Prostate gland (tissue), 2 donors: Measurements from ENCODE around the gene PKMYT1. TPM values are rescaled to one million over a fixed set of nuclear protein-coding genes. Genes with fewer than 3 reads are reported as not detected.

Experiments
- DNase-seq: peaks from one replicate; pipeline ENCODE4 v3.0.0-alpha.2; 2019; ENCODE audit warnings: low spot score
- H3K27ac ChIP-seq, 2 donors: fragments of 200-600 bp; sonication (generic); 2 replicates each; pipeline ENCODE4 v1.5.1; 2017 to 2019
- H3K27me3 ChIP-seq: fragments of 200-600 bp; sonication (generic); replicated peaks from 2 replicates; pipeline ENCODE4 v1.5.1; 2019; ENCODE audit not compliant: insufficient read depth
- H3K36me3 ChIP-seq, 2 donors: fragments of 200-600 bp; sonication (generic); 1 replicate in 1 of 2; 2 replicates in 1 of 2; pipeline versions ENCODE4 v1.5.1 to v1.8.1; 2017 to 2019
- H3K4me1 ChIP-seq: fragments of 200-600 bp; sonication (generic); replicated peaks from 2 replicates; pipeline ENCODE4 v1.5.1; 2019
- H3K4me3 ChIP-seq, 2 donors: fragments of 200-600 bp; sonication (generic); 2 replicates each; pipeline ENCODE4 v1.5.1; 2017 to 2019
- H3K9me3 ChIP-seq: fragments of 200-600 bp; sonication (generic); 2 replicates; pipeline ENCODE4 v1.5.1; 2017
- CTCF ChIP-seq, 4 experiments: fragments of 200-600 bp in 2 of 4; fragments of 450-650 bp in 2 of 4; sonication (generic) in 2 of 4; IDR thresholded peaks; 1 replicate in 3 of 4; 2 replicates in 1 of 4; pipeline ENCODE4 v1.5.1; 2016 to 2019; ENCODE audit warnings: antibody characterized with exemption in 4 of 4, mild to moderate bottlenecking in 2 of 4, moderate library complexity in 2 of 4
- POLR2A ChIP-seq: fragments of 450-650 bp; IDR thresholded peaks from one replicate; pipeline ENCODE4 v1.6.1; 2016; ENCODE audit warnings: antibody characterized with exemption, mild to moderate bottlenecking
- POLR2AphosphoS5 ChIP-seq: sonication (generic); formaldehyde crosslinking; IDR thresholded peaks from one replicate; pipeline ENCODE4 v1.6.1; 2017; ENCODE audit warnings: antibody characterized with exemption
- WGBS: methylation state at CpG from one replicate; pipeline ENCODE4 v1.1.5; 2018; 5-methylcytosine and 5-hydroxymethylcytosine counted together
- intact Hi-C: fragments of 100-400 bp; cut with DNase I; formaldehyde crosslinking; loops from one replicate; pipeline ENCODE4 v1.14.2; 2022
- total RNA-seq, 2 donors: library from RNA; depleted of rRNA; stranded (reverse); fragments of >200 nt; gene quantifications; one replicate each; pipeline ENCODE4 v1.1.0, GENCODE V29; 2016

The PKMYT1 gene
- total RNA-seq, 2 donors from 2014 or later = 4.1 to 25.5 TPM

GRCh38 chr16:2960183-2961010, 19.8 kb downstream of the PKMYT1 start:
- TF ChIP-seq CTCF (IDR thresholded peaks at IDR 0.05) (no peak), POLR2AphosphoS5 (no peak), POLR2A (no peak)
- 83% methylated on average over 16 of the region's 17 CpGs for WGBS
- Histone ChIP-seq H3K4me3 (no peak overlapping the region), H3K9me3 (no peaks in the 10 kb centered on the region), H3K27ac (no peak overlapping the region), H3K4me1 (peaks cover 18% of the 10 kb centered on the region), H3K27me3 (no peaks in the 10 kb centered on the region), H3K36me3 (no peaks in the 10 kb centered on the region)
- DNase-seq = no peak
- intact Hi-C loops = no loop called here

GRCh38 chr16:2959206-2959605, 21.0 kb downstream of the PKMYT1 start:
- no peak overlapping the region for H3K27ac ChIP-seq
- H3K27me3 ChIP-seq = no peaks in the 10 kb centered on the region
- no peak for DNase-seq
- no peaks in the 10 kb centered on the region for H3K9me3 ChIP-seq
- WGBS = 36% methylated on average over 10 of the region's 10 CpGs
- no peaks in the 10 kb centered on the region for H3K36me3 ChIP-seq
- TF ChIP-seq POLR2A (no peak), POLR2AphosphoS5 (no peak), CTCF (IDR thresholded peaks at IDR 0.05) (no peak)
- peaks cover 12% of the 10 kb centered on the region for H3K4me1 ChIP-seq
- no peak overlapping the region for H3K4me3 ChIP-seq
- intact Hi-C loops = no loop called here

- intact Hi-C loops = no loop called here
- Histone ChIP-seq H3K4me3 (no peak overlapping the region), H3K36me3 (no peaks in the 10 kb centered on the region), H3K9me3 (no peaks in the 10 kb centered on the region), H3K27me3 (no peaks in the 10 kb centered on the region), H3K4me1 (no peaks in the 10 kb centered on the region), H3K27ac (no peak overlapping the region)
- no peak for DNase-seq
- WGBS = 95% methylated on average over 11 of the region's 11 CpGs
- TF ChIP-seq POLR2AphosphoS5 = no peak
- no peak for TF ChIP-seq POLR2A
- TF ChIP-seq CTCF (IDR thresholded peaks at IDR 0.05) = no peak
Observed at GRCh38 chr16:2956579-2956956, 23.7 kb downstream of the PKMYT1 start.

GRCh38 chr16:2955779-2956578, 24.3 kb downstream of the PKMYT1 start:
- H3K27ac ChIP-seq = no peak overlapping the region
- no peaks in the 10 kb centered on the region for H3K4me1 ChIP-seq
- no peaks in the 10 kb centered on the region for H3K36me3 ChIP-seq
- intact Hi-C loops = no loop called here
- H3K4me3 ChIP-seq = no peak overlapping the region
- H3K9me3 ChIP-seq = no peaks in the 10 kb centered on the region
- no peak for DNase-seq
- 41% methylated on average over 21 of the region's 21 CpGs for WGBS
- TF ChIP-seq CTCF (IDR thresholded peaks at IDR 0.05) (no peak), POLR2A (no peak), POLR2AphosphoS5 (no peak)
- H3K27me3 ChIP-seq = no peaks in the 10 kb centered on the region
